Measurements from ENCODE around the gene SPINK13. TPM values are rescaled to one million over a fixed set of nuclear protein-coding genes. Genes with fewer than 3 reads are reported as not detected.

The SPINK13 gene
- total and polyA plus RNA-seq, 2 of the 4 experiments (the other 2 are of a cell fraction): not detected

DNA sequence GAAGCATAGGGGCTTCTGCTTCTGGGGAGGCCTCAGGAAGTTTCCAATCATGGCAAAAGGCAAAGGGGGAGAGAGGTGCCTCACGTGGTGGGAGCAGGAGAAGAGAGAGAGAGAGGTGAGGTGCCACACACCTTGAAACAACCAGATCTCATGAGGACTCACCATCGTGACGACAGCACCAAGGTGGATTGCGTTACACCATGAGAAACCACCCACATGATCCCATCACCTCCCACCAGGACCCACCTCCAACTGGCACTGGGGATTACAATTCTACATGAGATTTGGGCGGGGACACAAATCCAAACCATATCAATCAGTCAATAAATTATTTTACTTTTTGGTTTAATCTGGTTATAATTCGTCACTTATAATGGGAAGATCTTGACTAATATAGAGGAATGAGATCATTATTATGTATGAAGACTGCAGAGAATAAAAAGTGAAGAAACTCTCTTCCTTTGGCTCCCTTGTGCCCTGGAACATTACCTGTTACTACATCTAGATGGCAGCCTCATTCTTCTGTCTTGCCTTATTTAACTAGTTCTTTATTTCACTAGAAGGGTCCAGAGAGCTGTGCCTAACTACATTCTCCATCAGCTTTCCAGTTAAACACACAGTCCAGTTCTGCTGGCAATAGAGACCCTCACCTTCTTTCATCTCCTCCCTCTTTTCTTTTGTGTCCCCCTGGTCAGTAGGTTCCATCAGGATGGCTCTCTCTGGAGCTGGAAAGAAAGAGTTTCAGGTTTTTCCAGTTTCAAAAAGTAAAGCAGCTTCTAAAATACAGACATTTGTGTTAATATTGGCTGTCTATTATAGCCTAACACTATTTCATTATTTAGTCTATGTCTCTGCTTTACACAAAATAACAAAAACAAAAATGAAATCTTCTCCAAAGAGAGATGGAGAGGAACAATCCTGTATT, 21.9 kb downstream of the SPINK13 start:
- Histone ChIP-seq H3K4me2 (ENCODE audit: low read depth, low read length) (no peak overlapping the region), H3K4ac (ENCODE audit: low read depth, low read length) (no peak overlapping the region), H3K56ac (ENCODE audit: extremely low read depth, insufficient read depth, low read length) (no peak overlapping the region), H2BK5ac (ENCODE audit: low read depth, low read length, poor library complexity, severe bottlenecking) (no peak overlapping the region), H3K9ac (ENCODE audit: low read depth, low read length) (no peak overlapping the region), H4K91ac (ENCODE audit: insufficient read depth, low read depth, low read length) (no peak overlapping the region), H3K14ac (replicated peaks; ENCODE audit: low read depth, low read length) (no peak overlapping the region), H3K23ac (ENCODE audit: low read depth, low read length) (no peak overlapping the region), H2AK9ac (replicated peaks; ENCODE audit: low read depth, low read length, poor library complexity) (no peak overlapping the region), H3K18ac (ENCODE audit: low read depth, low read length) (no peak overlapping the region), H2BK120ac (ENCODE audit: low read depth, low read length) (no peak overlapping the region), H3K9me3 (ENCODE audit: control insufficient read depth, insufficient read depth, low read length) (no peaks in the 10 kb centered on the region), H3K4me3 (ENCODE audit: insufficient read depth, low read depth, low read length) (no peak overlapping the region), H4K20me1 (ENCODE audit: insufficient read depth, low read length) (no peaks in the 10 kb centered on the region), H3K9me1 (ENCODE audit: insufficient read depth, low read length) (no peaks in the 10 kb centered on the region), H2AK5ac (ENCODE audit: low read depth, low read length) (no peak overlapping the region), H3K27ac (ENCODE audit: insufficient read depth, low read length) (no peak overlapping the region), H3K27me3 (ENCODE audit: control insufficient read depth, insufficient read depth, low read length) (no peaks in the 10 kb centered on the region), H4K8ac (ENCODE audit: low read depth in 2 of 2, low read length in 2 of 2) (no peak overlapping the region), H2AFZ (replicated peaks; ENCODE audit: low read length, poor library complexity) (no peak overlapping the region), H4K5ac (ENCODE audit: low read depth, low read length) (no peak overlapping the region), H2BK15ac (ENCODE audit: low read depth, low read length) (no peak overlapping the region), H3K79me1 (ENCODE audit: low read depth in 1 of 2, low read length in 2 of 2) (no peaks in the 10 kb centered on the region), H3K36me3 (ENCODE audit: control insufficient read depth, insufficient read depth, low read length) (no peaks in the 10 kb centered on the region), H2BK20ac (ENCODE audit: low read depth, low read length) (no peak overlapping the region), H3K4me1 (ENCODE audit: control insufficient read depth, insufficient read depth, low read length) (no peaks in the 10 kb centered on the region)
- DNase-seq: peak; percentile 19
- dilution Hi-C loops (cut with HindIII; ENCODE audit: low sequenced_read_pairs, unreplicated experiment) (no loop called here), in situ Hi-C loops (cut with MboI; ENCODE audit: low sequenced_read_pairs) (no loop called here), intact Hi-C loops (cut with micrococcal nuclease) (loop anchor here (1.0 to 5.0 kb wide), 3 partner anchors 84 to 441 kb away; no protein-coding TSS in a partner anchor)
- ChIA-PET CTCF (interaction anchor here (0.8 to 1.7 kb wide), 7 partner anchors 9 to 440 kb away, joined by 3 to 8 read pairs (median 3); no protein-coding TSS in a partner anchor), POLR2A (ENCODE audit: unreplicated experiment) (no interaction called here)
- peak; percentile 54 for ATAC-seq (ENCODE audit: low read depth)
- no TSS peak for BruUV-seq (replicated peaks)
- 50% methylated on average over 1 of the region's 6 CpGs; no CpG with 5 or more reads in 1 of the 2 experiments for WGBS, 2 experiments (ENCODE audit: extremely low coverage in 2 of 2, insufficient read length in 1 of 2)
- TF ChIP-seq RCOR1 (IDR thresholded peaks at IDR 0.05; ENCODE audit: insufficient replicate concordance, low read length): no peak
- no peak for TF ChIP-seq MAZ (IDR thresholded peaks at IDR 0.05; ENCODE audit: borderline replicate concordance, low read depth, low read length)
- peak; percentile 31; the same call in 1 of the 2 replicates for TF ChIP-seq SMC3 (IDR thresholded peaks at IDR 0.05; ENCODE audit: low read depth, low read length)
- peak; percentile 52 for TF ChIP-seq RAD21 (IDR thresholded peaks at IDR 0.05; ENCODE audit: low read length)
- TF ChIP-seq FOS (IDR thresholded peaks at IDR 0.05; ENCODE audit: low read depth, low read length): no peak
- TF ChIP-seq, protein P1, sequence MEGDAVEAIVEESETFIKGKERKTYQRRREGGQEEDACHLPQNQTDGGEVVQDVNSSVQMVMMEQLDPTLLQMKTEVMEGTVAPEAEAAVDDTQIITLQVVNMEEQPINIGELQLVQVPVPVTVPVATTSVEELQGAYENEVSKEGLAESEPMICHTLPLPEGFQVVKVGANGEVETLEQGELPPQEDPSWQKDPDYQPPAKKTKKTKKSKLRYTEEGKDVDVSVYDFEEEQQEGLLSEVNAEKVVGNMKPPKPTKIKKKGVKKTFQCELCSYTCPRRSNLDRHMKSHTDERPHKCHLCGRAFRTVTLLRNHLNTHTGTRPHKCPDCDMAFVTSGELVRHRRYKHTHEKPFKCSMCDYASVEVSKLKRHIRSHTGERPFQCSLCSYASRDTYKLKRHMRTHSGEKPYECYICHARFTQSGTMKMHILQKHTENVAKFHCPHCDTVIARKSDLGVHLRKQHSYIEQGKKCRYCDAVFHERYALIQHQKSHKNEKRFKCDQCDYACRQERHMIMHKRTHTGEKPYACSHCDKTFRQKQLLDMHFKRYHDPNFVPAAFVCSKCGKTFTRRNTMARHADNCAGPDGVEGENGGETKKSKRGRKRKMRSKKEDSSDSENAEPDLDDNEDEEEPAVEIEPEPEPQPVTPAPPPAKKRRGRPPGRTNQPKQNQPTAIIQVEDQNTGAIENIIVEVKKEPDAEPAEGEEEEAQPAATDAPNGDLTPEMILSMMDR (conservative IDR thresholded peaks at IDR 0.05; ENCODE audit: low read depth, low read length): peak; percentile 50
- no peak for TF ChIP-seq RFX5 (IDR thresholded peaks at IDR 0.05; ENCODE audit: low read depth, low read length)
- no peak for TF ChIP-seq MXI1 (IDR thresholded peaks at IDR 0.05; ENCODE audit: borderline replicate concordance, low read depth, low read length)
- TF ChIP-seq BHLHE40 (IDR thresholded peaks at IDR 0.05; ENCODE audit: low read depth, low read length): no peak
- no peak for TF ChIP-seq NFE2L2 (IDR thresholded peaks at IDR 0.05; ENCODE audit: low read depth, low read length)
- TF ChIP-seq, protein P2, sequence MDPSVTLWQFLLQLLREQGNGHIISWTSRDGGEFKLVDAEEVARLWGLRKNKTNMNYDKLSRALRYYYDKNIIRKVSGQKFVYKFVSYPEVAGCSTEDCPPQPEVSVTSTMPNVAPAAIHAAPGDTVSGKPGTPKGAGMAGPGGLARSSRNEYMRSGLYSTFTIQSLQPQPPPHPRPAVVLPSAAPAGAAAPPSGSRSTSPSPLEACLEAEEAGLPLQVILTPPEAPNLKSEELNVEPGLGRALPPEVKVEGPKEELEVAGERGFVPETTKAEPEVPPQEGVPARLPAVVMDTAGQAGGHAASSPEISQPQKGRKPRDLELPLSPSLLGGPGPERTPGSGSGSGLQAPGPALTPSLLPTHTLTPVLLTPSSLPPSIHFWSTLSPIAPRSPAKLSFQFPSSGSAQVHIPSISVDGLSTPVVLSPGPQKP (IDR thresholded peaks at IDR 0.05; ENCODE audit: borderline replicate concordance, low read depth, low read length): no peak
- no peak for TF ChIP-seq POLR2A (IDR thresholded peaks at IDR 0.05; ENCODE audit: low read depth, low read length)
- TF ChIP-seq, protein P3, sequence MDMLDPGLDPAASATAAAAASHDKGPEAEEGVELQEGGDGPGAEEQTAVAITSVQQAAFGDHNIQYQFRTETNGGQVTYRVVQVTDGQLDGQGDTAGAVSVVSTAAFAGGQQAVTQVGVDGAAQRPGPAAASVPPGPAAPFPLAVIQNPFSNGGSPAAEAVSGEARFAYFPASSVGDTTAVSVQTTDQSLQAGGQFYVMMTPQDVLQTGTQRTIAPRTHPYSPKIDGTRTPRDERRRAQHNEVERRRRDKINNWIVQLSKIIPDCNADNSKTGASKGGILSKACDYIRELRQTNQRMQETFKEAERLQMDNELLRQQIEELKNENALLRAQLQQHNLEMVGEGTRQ (IDR thresholded peaks at IDR 0.05; ENCODE audit: low read depth, low read length): no peak
- TF ChIP-seq MAFK (IDR thresholded peaks at IDR 0.05; ENCODE audit: low read depth, low read length): no peak
